Loucy (cell line): ENCODE measurements around the gene FDXR.

Experiments
- H2AFZ ChIP-seq: fragments of 200-600 bp; sonication (generic); 2 replicates; pipeline ENCODE4 v1.6.0; 2016; ENCODE audit warnings: antibody characterized with exemption, mild to moderate bottlenecking, low read length, moderate library complexity
- H3F3A ChIP-seq: fragments of 200-600 bp; 2 replicates; pipeline ENCODE4 v1.6.0; 2016; ENCODE audit warnings: antibody characterized with exemption, low read depth, mild to moderate bottlenecking
- H3K27me3 ChIP-seq: fragments of 200-600 bp; sonication (generic); 2 replicates; pipeline ENCODE4 v1.6.1; 2014; ENCODE audit warnings: low read length, mild to moderate bottlenecking; ENCODE audit not compliant: insufficient read depth, poor library complexity, severe bottlenecking
- H3K36me3 ChIP-seq: fragments of 200-600 bp; sonication (generic); 2 replicates; pipeline ENCODE4 v1.6.1; 2016; ENCODE audit warnings: low read length; ENCODE audit not compliant: insufficient read depth
- H3K4me1 ChIP-seq: fragments of 200-600 bp; sonication (generic); 2 replicates; pipeline ENCODE4 v1.5.1; 2014; ENCODE audit warnings: low read length, mild to moderate bottlenecking; ENCODE audit not compliant: insufficient read depth, poor library complexity, severe bottlenecking
- H3K4me2 ChIP-seq: fragments of 200-600 bp; sonication (generic); 2 replicates; pipeline ENCODE4 v1.6.0; 2014; ENCODE audit warnings: antibody characterized with exemption, low read length, low read depth, mild to moderate bottlenecking; ENCODE audit not compliant: poor library complexity, severe bottlenecking
- H3K4me3 ChIP-seq: fragments of 200-600 bp; sonication (generic); 2 replicates; pipeline ENCODE4 v1.5.1; 2014; ENCODE audit warnings: low read length, mild to moderate bottlenecking, mixed read lengths; ENCODE audit not compliant: poor library complexity, severe bottlenecking
- H3K79me2 ChIP-seq: fragments of 200-600 bp; sonication (generic); 2 replicates; pipeline ENCODE4 v1.6.1; 2014; ENCODE audit warnings: low read length; ENCODE audit not compliant: insufficient read depth
- H3K9ac ChIP-seq: fragments of 200-600 bp; sonication (generic); 2 replicates; pipeline ENCODE4 v1.6.0; 2014; ENCODE audit warnings: mild to moderate bottlenecking, low read depth, low read length, moderate library complexity; ENCODE audit not compliant: poor library complexity, severe bottlenecking
- H3K9me2 ChIP-seq: fragments of 200-600 bp; sonication (generic); replicated peaks from 2 replicates; pipeline ENCODE4 v1.6.1; 2016; ENCODE audit warnings: low read depth, low read length, mixed read lengths
- H3K9me3 ChIP-seq: fragments of 200-600 bp; sonication (generic); 2 replicates; pipeline ENCODE4 v1.6.1; 2014; ENCODE audit warnings: mild to moderate bottlenecking, antibody characterized with exemption, low read length, low read depth; ENCODE audit not compliant: insufficient read depth
- H4K20me1 ChIP-seq: fragments of 200-600 bp; sonication (generic); 2 replicates; pipeline ENCODE4 v1.6.0; 2014; ENCODE audit warnings: antibody characterized with exemption, low read length, mild to moderate bottlenecking; ENCODE audit not compliant: insufficient read depth, poor library complexity, severe bottlenecking
- CTCF ChIP-seq: fragments of 200-600 bp; sonication (generic); conservative IDR thresholded peaks from 2 replicates; pipeline ENCODE4 v1.5.1; 2014; ENCODE audit warnings: mild to moderate bottlenecking, antibody characterized with exemption, low read length
- EZH2phosphoT487 ChIP-seq: fragments of 200-600 bp; IDR thresholded peaks from 2 replicates; pipeline ENCODE4 v1.6.1; 2018; ENCODE audit warnings: antibody characterized with exemption, mild to moderate bottlenecking, moderate library complexity, borderline replicate concordance

The FDXR gene

DNA sequence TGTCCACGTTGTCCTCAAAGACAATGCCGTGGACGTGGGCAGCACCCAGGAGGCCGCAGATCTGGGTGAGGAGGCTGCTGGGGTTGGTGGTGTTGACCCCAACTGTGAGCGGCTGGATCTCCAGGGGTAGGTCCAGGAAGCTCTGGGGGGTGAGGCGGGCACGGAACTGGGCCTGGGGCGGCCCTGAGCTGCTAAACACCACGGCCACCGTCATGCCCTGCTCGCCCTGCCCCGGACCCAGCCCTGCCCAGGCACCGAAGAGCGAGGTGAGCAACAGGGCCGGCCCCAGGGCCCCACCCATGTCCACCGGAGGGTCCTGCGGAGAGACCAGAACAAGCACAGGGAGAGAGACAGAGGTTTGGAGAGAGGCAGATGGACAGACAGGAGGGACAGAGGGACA lies 18.0 kb downstream of the FDXR start:
- H3K9me3 ChIP-seq, result no peaks in the 10 kb centered on the region

DNA sequence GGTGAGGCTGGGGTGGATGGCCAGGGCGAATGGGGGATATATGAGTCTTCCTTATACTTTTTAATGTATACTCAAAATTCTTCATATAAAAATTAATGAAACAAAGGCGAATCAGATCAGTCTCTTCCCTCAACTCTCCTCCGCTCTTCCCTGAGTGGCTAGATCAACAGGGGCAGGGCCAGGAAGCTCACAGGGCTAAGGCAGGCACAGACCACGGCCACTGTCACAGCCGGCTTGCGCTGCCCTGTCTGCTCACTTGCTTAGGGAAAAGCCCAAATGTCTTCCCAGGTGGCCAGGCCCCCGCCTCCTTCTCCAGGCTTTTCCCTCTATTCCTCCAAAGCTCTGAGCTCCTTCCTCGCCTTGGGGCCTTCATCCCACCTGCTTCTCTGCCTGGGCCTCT lies 19.1 kb downstream of the FDXR start:
- Histone ChIP-seq H3K79me2 (no peaks in the 10 kb centered on the region), H3F3A (no peaks in the 10 kb centered on the region), H4K20me1 (no peaks in the 10 kb centered on the region), H3K9me3 (no peaks in the 10 kb centered on the region), H3K27me3 (no peaks in the 10 kb centered on the region), H3K9ac (no peak overlapping the region), H3K9me2 (no peaks in the 10 kb centered on the region), H3K4me3 (no peak overlapping the region), H3K4me1 (no peaks in the 10 kb centered on the region), H3K4me2 (no peak overlapping the region), H2AFZ (no peak overlapping the region), H3K36me3 (no peaks in the 10 kb centered on the region)
- TF ChIP-seq EZH2phosphoT487 (no peak), CTCF (no peak)

More for the DNA sequence above, 18.0 kb downstream of the FDXR start:
- TF ChIP-seq EZH2phosphoT487, result no peak
- no peak for TF ChIP-seq CTCF
- no peaks in the 10 kb centered on the region for H3K9me2 ChIP-seq
- H3K9ac ChIP-seq, result no peak overlapping the region
- no peaks in the 10 kb centered on the region for H3K79me2 ChIP-seq
- no peak overlapping the region for H3K4me3 ChIP-seq
- no peaks in the 10 kb centered on the region for H3K4me1 ChIP-seq
- no peak overlapping the region for H2AFZ ChIP-seq
- H3K27me3 ChIP-seq, result no peaks in the 10 kb centered on the region
- no peaks in the 10 kb centered on the region for H3K36me3 ChIP-seq
- no peak overlapping the region for H3K4me2 ChIP-seq
- no peaks in the 10 kb centered on the region for H3F3A ChIP-seq
- no peaks in the 10 kb centered on the region for H4K20me1 ChIP-seq

DNA sequence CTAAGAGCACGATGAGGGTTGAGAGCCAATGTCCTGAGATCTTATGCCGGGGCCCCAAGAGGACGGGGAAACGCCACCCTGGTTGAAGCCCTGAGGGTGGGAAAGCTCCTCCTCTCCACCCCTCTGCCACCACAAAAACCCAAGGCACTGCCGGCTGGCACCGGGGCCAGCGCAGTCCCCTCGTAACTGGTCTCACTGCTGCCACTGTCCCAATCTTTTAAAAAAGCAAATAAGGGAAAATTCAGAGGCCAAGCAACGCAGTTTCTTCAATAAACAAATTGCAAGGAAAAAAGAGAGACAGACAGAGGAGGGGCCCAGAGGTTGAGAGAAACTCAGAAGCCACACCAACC lies 19.8 kb downstream of the FDXR start:
- Histone ChIP-seq H3K27me3 (no peaks in the 10 kb centered on the region), H3K4me2 (no peak overlapping the region), H3K9me2 (no peaks in the 10 kb centered on the region), H3K4me1 (no peaks in the 10 kb centered on the region), H4K20me1 (no peaks in the 10 kb centered on the region), H3K9me3 (no peaks in the 10 kb centered on the region), H3K36me3 (no peaks in the 10 kb centered on the region), H3K79me2 (no peaks in the 10 kb centered on the region), H3F3A (no peaks in the 10 kb centered on the region), H3K9ac (no peak overlapping the region), H3K4me3 (no peak overlapping the region), H2AFZ (no peak overlapping the region)
- TF ChIP-seq CTCF, result no peak
- TF ChIP-seq EZH2phosphoT487, result no peak
